Stimulated activated CD8-positive, alpha-beta memory T cell treated with anti-CD3 and anti-CD28 coated beads, Interleukin-15, amount 100 ng/mL, for 24 hours (primary cell): ENCODE measurements around the gene BRD8.
"Not testable (repeated sequence)": the region's sequence is repeated elsewhere in the genome, so short reads cannot be mapped to it uniquely, and the experiment has no call there.

Experiments used
- DNase-seq: peaks from one replicate; pipeline ENCODE4 v3.0.0-alpha.2; 2020; ENCODE audit warnings: low read depth

Gene BRD8

GRCh38 chr5:138178516-138179276, at the start of gene BRD8, which contains the start of gene KIF20A:
Gene BRD8, minus strand, starts transcription at chr5:138178630. Its CDS starts 16 bp downstream, at chr5:138178614.
Gene KIF20A, plus strand, starts transcription at chr5:138179112. Its CDS starts 569 bp downstream, at chr5:138179681.
- peak; percentile 50 for DNase-seq

- DNase-seq, result no peak
Measured at GRCh38 chr5:138226910-138227309, 48.5 kb upstream of the BRD8 start.

GRCh38 chr5:138224712-138225111, 46.3 kb upstream of the BRD8 start:
- DNase-seq, result no peak

- DNase-seq, result no peak
Measured at GRCh38 chr5:138223532-138223931, 45.1 kb upstream of the BRD8 start.

- no peak for DNase-seq
Measured at GRCh38 chr5:138216799-138217198, 38.4 kb upstream of the BRD8 start.

- DNase-seq, result peak; percentile 61
Measured at GRCh38 chr5:138213161-138214029, 35.0 kb upstream of the BRD8 start, which contains the start of gene CDC23. Gene CDC23, minus strand, starts transcription at chr5:138213323. Its CDS starts 11 bp downstream, at chr5:138213312.

GRCh38 chr5:138212828-138213160, 34.4 kb upstream of the BRD8 start:
- DNase-seq, result no peak

GRCh38 chr5:138210985-138211384, 32.6 kb upstream of the BRD8 start:
- no peak for DNase-seq

- not testable (repeated sequence) for DNase-seq
Measured at GRCh38 chr5:138193859-138194258, 15.4 kb upstream of the BRD8 start.

- no peak for DNase-seq
Measured at GRCh38 chr5:138192826-138193225, 14.4 kb upstream of the BRD8 start.

GRCh38 chr5:138188626-138189025, 10.2 kb upstream of the BRD8 start:
- no peak for DNase-seq

GRCh38 chr5:138186002-138186447, 7.6 kb upstream of the BRD8 start:
- no peak for DNase-seq

GRCh38 chr5:138182808-138183207, 4.4 kb upstream of the BRD8 start:
- DNase-seq, result no peak

GRCh38 chr5:138180841-138181240, 2.4 kb upstream of the BRD8 start:
- DNase-seq, result no peak

GRCh38 chr5:138180183-138180782, 1.9 kb upstream of the BRD8 start:
- no peak for DNase-seq

GRCh38 chr5:138179277-138179857, 937 bp upstream of the BRD8 start:
- DNase-seq, result no peak

- no peak for DNase-seq
Measured at GRCh38 chr5:138177941-138178515, 402 bp downstream of the BRD8 start.

- DNase-seq, result no peak
Measured at GRCh38 chr5:138170299-138170698, 8.1 kb downstream of the BRD8 start.

GRCh38 chr5:138169124-138169523, 9.3 kb downstream of the BRD8 start:
- DNase-seq, result no peak

- DNase-seq, result no peak
Measured at GRCh38 chr5:138163721-138164120, 14.7 kb downstream of the BRD8 start.

- DNase-seq, result no peak
Measured at GRCh38 chr5:138160706-138161105, 17.7 kb downstream of the BRD8 start.

- no peak for DNase-seq
Measured at GRCh38 chr5:138159666-138160065, 18.8 kb downstream of the BRD8 start.
